BJ (cell line): Measurements from ENCODE around the gene ERVW-1. TPM values are rescaled to one million over a fixed set of nuclear protein-coding genes. Genes with fewer than 3 reads are reported as not detected.

ENCODE experiments used
- CTCF ChIA-PET: fragments of 350-600 bp; formaldehyde crosslinking; extraction: SDS; loops from one replicate; lab custom pipeline; 2021; ENCODE audit warnings: antibody characterized with exemption, inconsistent platforms; lab: Yijun Ruan, JAX
- POLR2A ChIA-PET: fragments of 300-600 bp; sonication (Branson Sonifier 250); formaldehyde crosslinking; extraction: SDS; loops from one replicate; lab custom pipeline; 2021; ENCODE audit warnings: antibody characterized with exemption; lab: Charles Lee
- DNase-seq: peaks from one replicate; pipeline ENCODE4 v3.0.0-alpha.2; 2011; ENCODE audit warnings: low read depth
- H3K27me3 ChIP-seq: 2 replicates; pipeline ENCODE4 v1.6.0; 2011; ENCODE audit warnings: low read length; ENCODE audit not compliant: control insufficient read depth, insufficient read depth
- H3K36me3 ChIP-seq: 2 replicates; pipeline ENCODE4 v1.5.1; 2011; ENCODE audit warnings: low read length; ENCODE audit not compliant: control insufficient read depth, insufficient read depth
- H3K4me3 ChIP-seq: 2 replicates; pipeline ENCODE4 v1.5.1; 2011; ENCODE audit warnings: low read depth, mild to moderate bottlenecking, control low read depth, low read length
- polyA plus RNA-seq: library from polyadenylated mRNA; depleted of rRNA; stranded (reverse); fragments of >200 nt; gene quantifications from 2 replicates; pipeline ENCODE4 v1.2.3, GENCODE V29; 2011
- TF ChIP-seq, protein P1 (sequence below): IDR thresholded peaks from 2 replicates; pipeline ENCODE4 v1.5.1; 2011; ENCODE audit warnings: low read depth, mild to moderate bottlenecking, control low read depth, inconsistent platforms, low read length, moderate library complexity; ENCODE audit not compliant: insufficient read depth

The ERVW-1 gene
- polyA plus RNA-seq, 1 experiment, result not detected

DNA sequence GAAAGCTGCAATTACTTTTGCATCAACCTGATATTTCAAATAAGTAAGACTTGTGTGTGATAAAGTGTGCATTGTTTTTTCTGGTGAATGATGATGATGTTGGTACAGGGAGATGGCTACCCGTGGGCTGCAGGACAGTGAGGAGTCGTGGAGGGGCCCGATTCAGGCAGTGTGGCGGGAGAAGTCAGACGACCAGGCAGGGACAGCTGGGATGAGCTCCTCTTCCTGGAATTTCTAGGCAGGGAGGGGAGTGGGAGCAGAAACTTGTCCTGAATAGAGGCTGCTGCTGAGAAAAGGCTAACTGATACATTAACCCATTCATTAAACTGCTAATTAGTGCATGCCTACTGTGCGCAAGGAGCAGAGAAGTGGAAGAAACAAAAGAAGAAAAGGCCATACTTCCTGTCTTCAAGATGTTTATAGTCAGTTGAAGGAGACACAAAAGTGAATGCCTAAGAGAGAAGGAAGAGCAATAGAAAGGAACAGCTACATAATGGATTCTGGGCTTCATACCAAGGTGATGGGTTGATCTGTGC, 39.7 kb downstream of the ERVW-1 start:
- POLR2A ChIA-PET, result no interaction called here
- no peak for DNase-seq
- no peaks in the 10 kb centered on the region for H3K36me3 ChIP-seq
- H3K4me3 ChIP-seq, result no peak overlapping the region
- H3K27me3 ChIP-seq, result peaks cover 4% of the 10 kb centered on the region
- TF ChIP-seq, protein P1, sequence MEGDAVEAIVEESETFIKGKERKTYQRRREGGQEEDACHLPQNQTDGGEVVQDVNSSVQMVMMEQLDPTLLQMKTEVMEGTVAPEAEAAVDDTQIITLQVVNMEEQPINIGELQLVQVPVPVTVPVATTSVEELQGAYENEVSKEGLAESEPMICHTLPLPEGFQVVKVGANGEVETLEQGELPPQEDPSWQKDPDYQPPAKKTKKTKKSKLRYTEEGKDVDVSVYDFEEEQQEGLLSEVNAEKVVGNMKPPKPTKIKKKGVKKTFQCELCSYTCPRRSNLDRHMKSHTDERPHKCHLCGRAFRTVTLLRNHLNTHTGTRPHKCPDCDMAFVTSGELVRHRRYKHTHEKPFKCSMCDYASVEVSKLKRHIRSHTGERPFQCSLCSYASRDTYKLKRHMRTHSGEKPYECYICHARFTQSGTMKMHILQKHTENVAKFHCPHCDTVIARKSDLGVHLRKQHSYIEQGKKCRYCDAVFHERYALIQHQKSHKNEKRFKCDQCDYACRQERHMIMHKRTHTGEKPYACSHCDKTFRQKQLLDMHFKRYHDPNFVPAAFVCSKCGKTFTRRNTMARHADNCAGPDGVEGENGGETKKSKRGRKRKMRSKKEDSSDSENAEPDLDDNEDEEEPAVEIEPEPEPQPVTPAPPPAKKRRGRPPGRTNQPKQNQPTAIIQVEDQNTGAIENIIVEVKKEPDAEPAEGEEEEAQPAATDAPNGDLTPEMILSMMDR, result no peak
- CTCF ChIA-PET, result interaction anchor here (1.3 to 2.4 kb wide), 4 partner anchors 9 to 31 kb away, joined by 3 to 13 read pairs (median 4); partner anchors contain the start of gene GATAD1

DNA sequence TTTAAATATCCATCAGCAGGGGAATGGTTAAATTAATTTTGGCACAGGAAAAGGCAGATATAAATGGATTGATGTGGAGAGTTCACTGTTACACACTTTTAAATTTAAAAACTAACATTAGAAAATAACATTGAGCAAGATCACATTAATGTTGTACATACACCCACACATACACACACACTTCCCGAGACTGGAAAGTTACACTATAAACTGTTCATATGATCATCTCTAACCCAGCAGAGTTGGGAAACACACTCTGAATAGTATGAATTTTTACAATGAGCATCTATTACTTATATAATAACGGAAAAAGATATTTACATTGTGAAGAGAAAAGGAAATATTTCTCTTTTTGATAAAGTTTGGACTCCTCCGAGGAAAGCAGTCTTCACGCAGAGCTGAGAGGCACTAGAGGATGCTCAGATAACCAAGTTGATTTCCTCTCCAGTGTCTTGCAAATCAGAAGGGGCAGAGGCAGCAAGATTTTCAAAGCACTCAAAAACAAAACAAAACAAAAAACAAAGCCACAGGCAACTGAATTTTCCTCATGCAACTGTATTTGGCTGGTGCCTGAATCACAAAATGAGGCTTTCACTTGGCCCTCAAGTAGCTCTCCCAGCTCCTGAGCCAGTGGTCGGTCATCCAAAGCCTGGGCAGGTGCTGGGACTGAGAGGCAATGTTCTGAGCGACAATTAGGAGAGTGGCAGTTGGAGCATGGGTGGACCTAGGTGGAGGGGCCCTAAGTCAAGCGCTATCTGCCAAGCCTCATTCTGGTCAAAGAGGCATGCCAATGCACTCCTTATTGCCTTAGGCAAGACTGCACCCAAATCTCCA, 40.9 kb downstream of the ERVW-1 start:
- Histone ChIP-seq H3K36me3 (no peaks in the 10 kb centered on the region), H3K27me3 (0 out of 2 replicates have a peak, but pooled peaks cover 1% of the 10 kb centered on the region), H3K4me3 (no peak overlapping the region)
- DNase-seq, result no peak
- ChIA-PET POLR2A (no interaction called here), CTCF (interaction anchor here (2.4 kb wide), 1 partner anchor 12 kb away, joined by 13 read pairs; no protein-coding TSS in a partner anchor)
- TF ChIP-seq, protein P1, result no peak

DNA sequence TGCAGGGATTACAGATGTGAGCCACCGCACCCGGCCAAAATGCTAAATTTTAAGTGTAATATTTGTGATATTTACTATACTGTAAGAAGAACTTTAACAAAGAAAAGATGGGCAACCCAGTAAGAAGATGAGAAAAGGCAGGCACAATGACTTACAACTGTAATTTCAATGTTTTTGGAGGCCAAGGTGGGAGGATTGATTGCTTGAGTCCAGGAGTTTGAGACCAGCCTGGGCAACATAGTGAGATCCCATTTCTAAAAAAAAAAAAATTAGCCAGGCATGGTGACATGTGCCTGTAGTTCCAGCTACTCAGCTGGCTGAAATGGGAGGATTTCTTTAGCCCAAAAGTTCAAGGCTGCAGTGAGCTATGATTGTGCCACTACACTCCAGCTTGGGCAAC, 42.2 kb downstream of the ERVW-1 start:
- 0 out of 2 replicates have a peak, but pooled peaks cover 1% of the 10 kb centered on the region for H3K27me3 ChIP-seq
- ChIA-PET POLR2A (no interaction called here), CTCF (interaction anchor here (0.9 to 1.7 kb wide), 4 partner anchors 10 to 121 kb away, joined by 3 to 6 read pairs (median 4); partner anchors contain the start of gene GATAD1)
- no peak overlapping the region for H3K4me3 ChIP-seq
- no peak for DNase-seq
- H3K36me3 ChIP-seq, result no peaks in the 10 kb centered on the region
- TF ChIP-seq, protein P1, result no peak

DNA sequence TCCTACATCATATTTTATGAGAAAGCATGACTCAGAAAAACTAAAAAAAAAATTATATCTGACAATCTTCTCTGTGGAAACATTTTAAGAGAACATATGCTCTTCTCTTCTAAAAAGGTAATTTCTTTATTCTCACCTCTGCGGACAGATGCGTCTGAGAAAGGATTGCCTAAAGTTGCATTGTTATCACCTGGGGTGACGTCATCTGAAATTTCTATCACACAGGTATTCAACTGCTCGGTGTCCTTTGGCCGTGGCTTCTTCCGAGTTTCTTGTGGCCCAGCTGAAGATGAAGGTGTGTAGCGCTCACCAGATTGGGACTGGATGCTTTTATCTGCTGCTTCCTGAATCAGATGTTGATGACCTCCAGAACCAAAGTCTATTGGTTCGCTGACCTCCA, 44.7 kb downstream of the ERVW-1 start:
- CTCF ChIA-PET, result no interaction called here
- H3K27me3 ChIP-seq, result no peaks in the 10 kb centered on the region
- POLR2A ChIA-PET, result no interaction called here
- TF ChIP-seq, protein P1, result no peak
- H3K4me3 ChIP-seq, result no peak overlapping the region
- DNase-seq, result no peak
- H3K36me3 ChIP-seq, result no peaks in the 10 kb centered on the region

DNA sequence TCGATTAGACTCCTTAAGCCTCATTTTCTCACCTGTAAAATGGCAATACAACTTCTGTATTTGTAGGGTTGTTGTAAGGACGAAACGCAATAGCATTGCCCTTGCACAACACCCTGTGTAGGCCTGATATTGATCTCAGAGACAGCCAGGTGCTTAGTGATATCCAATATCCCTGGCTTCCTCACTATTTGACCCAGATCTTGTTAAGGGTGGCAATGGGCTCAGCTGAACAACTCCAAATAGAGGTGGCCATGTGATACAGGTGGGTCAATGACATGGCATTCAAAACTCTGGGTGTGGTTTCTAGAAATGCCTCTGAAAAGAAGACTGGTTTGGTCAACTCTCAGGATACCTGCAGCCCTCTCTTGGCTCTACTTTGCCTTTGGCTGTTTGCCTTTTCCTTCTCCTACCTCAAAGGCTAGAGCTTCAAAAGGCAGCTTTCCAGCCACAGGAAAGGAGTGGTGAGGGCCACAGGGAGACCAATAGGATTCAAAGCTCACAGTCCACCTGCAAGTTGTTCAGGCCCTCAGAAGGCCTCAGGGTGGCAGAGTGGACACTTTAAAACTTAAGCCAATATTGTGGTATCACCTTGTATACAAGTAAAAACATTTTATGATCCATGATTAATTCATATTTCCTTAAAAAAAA, 45.3 kb downstream of the ERVW-1 start:
- ChIA-PET CTCF (no interaction called here), POLR2A (no interaction called here)
- Histone ChIP-seq H3K27me3 (no peaks in the 10 kb centered on the region), H3K4me3 (no peak overlapping the region), H3K36me3 (no peaks in the 10 kb centered on the region)
- TF ChIP-seq, protein P1, result no peak
- DNase-seq, result no peak
